Heart left ventricle (tissue), 13 donors: Measurements from ENCODE around the gene FKBP15.

Experiments
- CTCF ChIP-seq, 12 donors: fragments of 200-600 bp; sonication (generic) in 4 of 12; IDR thresholded peaks; one replicate each; pipeline versions ENCODE4 v1.5.0 to v1.8.0; 2018 to 2022; ENCODE audit warnings: antibody characterized with exemption in 12 of 12, mild to moderate bottlenecking in 5 of 12
- POLR2A ChIP-seq, 2 donors: fragments of 450-650 bp; IDR thresholded peaks; one replicate each; pipeline ENCODE4 v1.6.1; 2017; ENCODE audit warnings: antibody characterized with exemption in 2 of 2, mild to moderate bottlenecking in 2 of 2, moderate library complexity in 2 of 2
- donor health status: ischemic (EF 13 %, LVEDD 7.1; RV severe dilation, severe dysfunction).
- donor health status: DM: no; HTN: yes; CAD: no.
- donor health status: DM: no; HTN: no; CAD: no.
- donor health status: ischemic (EF 25% LVEDD 6.9; RV normal size, moderate dysfunction).
- donor health status: ischemic (EF 25% LVEDD 5.7; RV mildly dilated, moderate dysfunction).
- donor health status: ischemic (EF 35%, LVEDD 5.7; RV mildly dilated, moderate dysfunction).
- donor health status: nonischemic (EF 11% LVEDD 7.7; RV severe dilation, severe dysfunction).
- donor health status: DM: yes; HTN: yes; CAD: no.
- donor health status: PGD.
- donor health status: ischemic (EF 29% LVEDD 5.4; RV normal size, mild dysfunction).
- donor health status: nonischemic (EF 23%, LVEDD 6.1; RV moderate dilation, normal function).

DNA sequence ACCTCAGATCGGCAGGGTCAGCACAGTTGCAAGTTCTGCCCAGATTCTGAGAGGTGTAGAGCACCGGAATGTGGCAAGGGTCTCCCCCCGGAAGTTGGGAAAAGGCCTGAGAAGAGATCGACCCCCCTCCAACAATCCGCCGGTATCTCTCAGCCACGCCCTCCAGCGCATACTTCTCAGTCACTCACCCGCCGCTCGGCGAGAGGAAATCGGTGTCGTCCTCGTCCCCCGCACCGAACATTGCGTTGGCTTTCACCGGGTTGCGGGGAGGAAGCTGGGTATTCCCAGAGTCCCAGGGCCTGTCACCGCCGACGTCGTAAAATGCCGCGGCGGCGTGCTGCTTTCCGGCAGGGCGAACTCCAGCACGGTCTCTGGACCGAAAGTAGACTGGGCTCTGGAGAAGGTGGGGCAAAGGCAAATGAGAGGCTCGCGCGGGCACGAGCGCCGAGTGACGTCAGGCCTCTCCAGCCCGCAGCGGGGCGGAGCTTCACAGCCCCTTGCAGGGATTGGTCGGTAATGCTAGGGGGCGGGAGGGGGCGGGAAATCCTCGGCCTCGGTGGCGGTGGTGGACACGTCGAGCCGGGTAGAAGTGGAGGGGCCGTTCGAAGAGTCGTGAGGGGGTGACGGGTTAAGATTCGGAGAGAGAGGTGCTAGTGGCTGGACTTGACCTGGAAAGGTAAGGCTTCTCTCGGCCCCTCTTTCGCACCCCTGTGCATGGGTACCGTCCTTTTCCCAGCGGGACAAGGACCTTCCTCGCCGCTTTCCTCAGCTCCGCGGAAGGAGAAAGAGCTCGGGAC is at the start of gene FKBP15, which contains the start of gene SLC31A1:
- TF ChIP-seq CTCF (IDR thresholded peaks at IDR 0.05) (peak in 1 of 12 donors; percentile 8), POLR2A (IDR thresholded peaks at IDR 0.05) (peak in 1 of 2 donors; percentile 77)
